ENCODE data around the gene KCNMB2. TPM values are rescaled to one million over a fixed set of nuclear protein-coding genes. Genes with fewer than 3 reads are reported as not detected.

Gene KCNMB2
- polyA plus RNA-seq, 3 donors = not detected

DNA sequence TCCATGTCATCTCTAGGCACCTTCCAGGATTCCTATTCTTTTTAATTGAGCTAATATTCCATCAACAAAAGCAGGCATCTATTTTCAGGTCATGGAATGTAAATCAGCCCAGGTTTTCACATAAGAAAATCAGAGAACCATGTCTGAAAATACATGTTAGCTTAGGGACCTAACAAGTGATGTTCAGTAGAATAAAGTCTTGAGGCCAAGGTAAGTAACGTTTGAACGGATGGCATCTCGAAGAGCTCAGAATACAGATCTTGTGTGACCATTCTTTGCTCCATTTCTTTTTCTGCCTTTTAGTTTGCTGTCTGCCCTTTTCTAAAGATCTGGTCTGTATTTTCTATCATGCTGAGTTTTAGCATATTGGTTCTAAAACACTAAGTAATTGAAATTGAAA is 16.5 kb upstream of the KCNMB2 start:
- no peak overlapping the region for H2AFZ ChIP-seq (ENCODE audit: insufficient read depth, low read depth, low read length, poor library complexity, severe bottlenecking)
- DNase-seq = no peak
- peaks cover 0 to 3% (median 0%) of the 10 kb centered on the region in 7 donors for H3K9me3 Mint-ChIP-seq
- no peak overlapping the region for H3K27ac Mint-ChIP-seq
- H3K79me2 ChIP-seq (ENCODE audit: insufficient read depth, low read length) = no peaks in the 10 kb centered on the region
- TF ChIP-seq, protein P1, sequence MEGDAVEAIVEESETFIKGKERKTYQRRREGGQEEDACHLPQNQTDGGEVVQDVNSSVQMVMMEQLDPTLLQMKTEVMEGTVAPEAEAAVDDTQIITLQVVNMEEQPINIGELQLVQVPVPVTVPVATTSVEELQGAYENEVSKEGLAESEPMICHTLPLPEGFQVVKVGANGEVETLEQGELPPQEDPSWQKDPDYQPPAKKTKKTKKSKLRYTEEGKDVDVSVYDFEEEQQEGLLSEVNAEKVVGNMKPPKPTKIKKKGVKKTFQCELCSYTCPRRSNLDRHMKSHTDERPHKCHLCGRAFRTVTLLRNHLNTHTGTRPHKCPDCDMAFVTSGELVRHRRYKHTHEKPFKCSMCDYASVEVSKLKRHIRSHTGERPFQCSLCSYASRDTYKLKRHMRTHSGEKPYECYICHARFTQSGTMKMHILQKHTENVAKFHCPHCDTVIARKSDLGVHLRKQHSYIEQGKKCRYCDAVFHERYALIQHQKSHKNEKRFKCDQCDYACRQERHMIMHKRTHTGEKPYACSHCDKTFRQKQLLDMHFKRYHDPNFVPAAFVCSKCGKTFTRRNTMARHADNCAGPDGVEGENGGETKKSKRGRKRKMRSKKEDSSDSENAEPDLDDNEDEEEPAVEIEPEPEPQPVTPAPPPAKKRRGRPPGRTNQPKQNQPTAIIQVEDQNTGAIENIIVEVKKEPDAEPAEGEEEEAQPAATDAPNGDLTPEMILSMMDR (IDR thresholded peaks at IDR 0.05) = no peak
- intact Hi-C loops (cut with micrococcal nuclease) = no loop called here
- 100% methylated on average over 2 of the region's 3 CpGs for WGBS (ENCODE audit: insufficient coverage)
- peaks cover 0 to 3% (median 0%) of the 10 kb centered on the region in 3 donors for H3K27me3 Mint-ChIP-seq (ENCODE audit: low read depth in 3 of 3)
- no peaks in the 10 kb centered on the region for H3K36me3 Mint-ChIP-seq
- H3K4me2 ChIP-seq (replicated peaks; ENCODE audit: extremely low read depth, low read length, poor library complexity, severe bottlenecking) = no peak overlapping the region
- H3K9me3 ChIP-seq (replicated peaks in 1 of 2; ENCODE audit: control insufficient read depth in 1 of 2, insufficient read depth in 1 of 2, low read length in 2 of 2) = no peaks in the 10 kb centered on the region
- H4K20me1 ChIP-seq (ENCODE audit: insufficient read depth, low read length) = no peaks in the 10 kb centered on the region
- H3K4me3 Mint-ChIP-seq = no peak overlapping the region
- H3K27ac ChIP-seq (ENCODE audit: low read depth in 1 of 2, low read length in 2 of 2) = no peak overlapping the region
- no peaks in the 10 kb centered on the region for H3K4me1 ChIP-seq (ENCODE audit: control insufficient read depth in 1 of 2, insufficient read depth in 2 of 2, low read length in 2 of 2)
- no peak overlapping the region for H3K9ac ChIP-seq (ENCODE audit: insufficient read depth, low read length, poor library complexity, severe bottlenecking)
- H3K36me3 ChIP-seq (replicated peaks in 1 of 2; ENCODE audit: control insufficient read depth in 1 of 2, insufficient read depth in 2 of 2, low read length in 2 of 2) = no peaks in the 10 kb centered on the region
- no peaks in the 10 kb centered on the region for H3K4me1 Mint-ChIP-seq
- no peak overlapping the region for H3K4me3 ChIP-seq (replicated peaks in 1 of 3; ENCODE audit: low read depth in 2 of 3, low read length in 3 of 3)
- H3K27me3 ChIP-seq (ENCODE audit: control insufficient read depth in 2 of 2, insufficient read depth in 2 of 2, low read length in 2 of 2) = no peaks in the 10 kb centered on the region

GRCh38 chr3:178520451-178520850 is 15.8 kb upstream of the KCNMB2 start:
- no peaks in the 10 kb centered on the region for H3K79me2 ChIP-seq (ENCODE audit: insufficient read depth, low read length)
- no peaks in the 10 kb centered on the region for H3K4me1 ChIP-seq (ENCODE audit: control insufficient read depth in 1 of 2, insufficient read depth in 2 of 2, low read length in 2 of 2)
- Mint-ChIP-seq H3K9me3 (peaks cover 0 to 3% (median 0%) of the 10 kb centered on the region in 7 donors), H3K27me3 (ENCODE audit: low read depth in 3 of 3) (peaks cover 0 to 4% (median 2%) of the 10 kb centered on the region in 3 donors), H3K36me3 (no peaks in the 10 kb centered on the region), H3K4me3 (no peak overlapping the region), H3K4me1 (no peaks in the 10 kb centered on the region), H3K27ac (no peak overlapping the region)
- H3K4me2 ChIP-seq (replicated peaks; ENCODE audit: extremely low read depth, low read length, poor library complexity, severe bottlenecking) = no peak overlapping the region
- TF ChIP-seq, protein P1 (IDR thresholded peaks at IDR 0.05) = no peak
- intact Hi-C loops (cut with micrococcal nuclease) = no loop called here
- no peaks in the 10 kb centered on the region for H3K36me3 ChIP-seq (replicated peaks in 1 of 2; ENCODE audit: control insufficient read depth in 1 of 2, insufficient read depth in 2 of 2, low read length in 2 of 2)
- no peak overlapping the region for H3K9ac ChIP-seq (ENCODE audit: insufficient read depth, low read length, poor library complexity, severe bottlenecking)
- no peaks in the 10 kb centered on the region for H3K27me3 ChIP-seq (ENCODE audit: control insufficient read depth in 2 of 2, insufficient read depth in 2 of 2, low read length in 2 of 2)
- no peaks in the 10 kb centered on the region for H4K20me1 ChIP-seq (ENCODE audit: insufficient read depth, low read length)
- H3K27ac ChIP-seq (ENCODE audit: low read depth in 1 of 2, low read length in 2 of 2) = no peak overlapping the region
- H3K9me3 ChIP-seq (replicated peaks in 1 of 2; ENCODE audit: control insufficient read depth in 1 of 2, insufficient read depth in 1 of 2, low read length in 2 of 2) = no peaks in the 10 kb centered on the region
- no CpG with 5 or more reads among the region's 2 CpGs for WGBS (ENCODE audit: insufficient coverage)
- H2AFZ ChIP-seq (ENCODE audit: insufficient read depth, low read depth, low read length, poor library complexity, severe bottlenecking) = no peak overlapping the region
- H3K4me3 ChIP-seq (replicated peaks in 1 of 3; ENCODE audit: low read depth in 2 of 3, low read length in 3 of 3) = no peak overlapping the region
- no peak for DNase-seq
